ENCODE measurements around the gene GGA3.

DNA sequence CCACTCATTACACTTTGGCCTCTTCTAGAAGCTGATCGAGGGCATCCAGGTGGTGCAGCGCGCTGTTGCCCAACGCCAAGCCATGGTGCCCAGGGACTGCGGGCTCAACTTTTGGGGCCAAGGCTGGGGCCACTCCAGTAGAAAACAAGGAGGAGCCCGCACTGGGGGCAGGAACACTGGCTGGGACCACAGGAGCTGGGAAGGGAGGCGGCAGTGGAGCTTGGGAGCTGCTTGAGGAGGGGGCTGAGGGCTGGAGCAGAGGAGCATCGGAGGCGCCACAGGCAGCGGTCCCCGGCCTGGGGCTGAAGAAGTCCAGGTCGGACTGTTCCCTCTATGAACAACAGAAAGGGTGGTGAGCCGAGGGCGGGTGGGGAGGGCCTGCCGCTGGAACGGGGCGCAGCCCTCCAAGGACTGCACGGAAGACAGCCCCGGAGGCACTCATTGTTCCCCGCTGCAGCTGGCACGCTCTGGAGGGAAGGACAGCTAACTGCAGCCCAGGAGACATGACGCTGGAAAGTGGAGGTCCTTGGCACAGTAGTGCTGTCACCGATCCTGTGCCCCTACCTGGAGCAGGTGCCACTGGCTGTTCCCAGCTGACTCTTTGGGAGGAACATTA, 21.5 kb downstream of the GGA3 start:
- TF ChIP-seq, protein P1, sequence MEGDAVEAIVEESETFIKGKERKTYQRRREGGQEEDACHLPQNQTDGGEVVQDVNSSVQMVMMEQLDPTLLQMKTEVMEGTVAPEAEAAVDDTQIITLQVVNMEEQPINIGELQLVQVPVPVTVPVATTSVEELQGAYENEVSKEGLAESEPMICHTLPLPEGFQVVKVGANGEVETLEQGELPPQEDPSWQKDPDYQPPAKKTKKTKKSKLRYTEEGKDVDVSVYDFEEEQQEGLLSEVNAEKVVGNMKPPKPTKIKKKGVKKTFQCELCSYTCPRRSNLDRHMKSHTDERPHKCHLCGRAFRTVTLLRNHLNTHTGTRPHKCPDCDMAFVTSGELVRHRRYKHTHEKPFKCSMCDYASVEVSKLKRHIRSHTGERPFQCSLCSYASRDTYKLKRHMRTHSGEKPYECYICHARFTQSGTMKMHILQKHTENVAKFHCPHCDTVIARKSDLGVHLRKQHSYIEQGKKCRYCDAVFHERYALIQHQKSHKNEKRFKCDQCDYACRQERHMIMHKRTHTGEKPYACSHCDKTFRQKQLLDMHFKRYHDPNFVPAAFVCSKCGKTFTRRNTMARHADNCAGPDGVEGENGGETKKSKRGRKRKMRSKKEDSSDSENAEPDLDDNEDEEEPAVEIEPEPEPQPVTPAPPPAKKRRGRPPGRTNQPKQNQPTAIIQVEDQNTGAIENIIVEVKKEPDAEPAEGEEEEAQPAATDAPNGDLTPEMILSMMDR (conservative IDR thresholded peaks at IDR 0.05), result no peak
- TF ChIP-seq EZH2 (IDR thresholded peaks at IDR 0.05; ENCODE audit: low read depth), result no peak
